ENCODE data around the gene WNK1. TPM values are rescaled to one million over a fixed set of nuclear protein-coding genes. Genes with fewer than 3 reads are reported as not detected.
A peak's percentile ranks its signal among the peaks of the same experiment; 100 is the strongest.
"Not testable (repeated sequence)": the region's sequence is repeated elsewhere in the genome, so short reads cannot be mapped to it uniquely, and the experiment has no call there.

The WNK1 gene
- total and polyA plus RNA-seq, 12 donors: 14.2 to 315 (median 123) TPM

DNA sequence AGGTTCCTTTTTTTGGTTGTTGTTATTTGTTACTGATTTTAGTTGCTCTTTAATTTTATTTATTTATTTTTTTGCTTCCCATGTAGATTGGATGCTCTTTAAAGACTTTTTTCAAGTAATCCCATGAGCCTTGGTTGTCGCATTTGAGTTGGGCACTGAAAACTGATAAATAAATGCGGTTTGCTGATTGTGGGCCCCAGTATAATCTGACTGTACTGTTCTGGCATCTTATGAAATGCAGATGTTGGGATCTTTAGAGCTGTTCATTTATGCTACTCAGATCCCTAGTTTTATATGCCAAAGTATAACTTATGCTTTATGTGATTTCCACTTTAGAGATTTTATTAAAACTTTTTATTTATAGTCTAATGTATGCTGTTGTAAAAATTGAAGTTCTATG, 33.3 kb downstream of the WNK1 start:
- peaks cover 0 to 5% (median 0%) of the 10 kb centered on the region in 3 donors for H3K9me3 ChIP-seq (replicated peaks in 1 of 3)
- DNase-seq: no peak
- H3K4me1 ChIP-seq (replicated peaks in 1 of 2): peaks cover 13 to 55% of the 10 kb centered on the region in 2 donors
- no peaks in the 10 kb centered on the region for H3K36me3 ChIP-seq (replicated peaks in 1 of 2)
- WGBS, 4 donors: 94 to 100% (median 96%) methylated on average over 2 of the region's 2 CpGs
- TF ChIP-seq, protein P1, sequence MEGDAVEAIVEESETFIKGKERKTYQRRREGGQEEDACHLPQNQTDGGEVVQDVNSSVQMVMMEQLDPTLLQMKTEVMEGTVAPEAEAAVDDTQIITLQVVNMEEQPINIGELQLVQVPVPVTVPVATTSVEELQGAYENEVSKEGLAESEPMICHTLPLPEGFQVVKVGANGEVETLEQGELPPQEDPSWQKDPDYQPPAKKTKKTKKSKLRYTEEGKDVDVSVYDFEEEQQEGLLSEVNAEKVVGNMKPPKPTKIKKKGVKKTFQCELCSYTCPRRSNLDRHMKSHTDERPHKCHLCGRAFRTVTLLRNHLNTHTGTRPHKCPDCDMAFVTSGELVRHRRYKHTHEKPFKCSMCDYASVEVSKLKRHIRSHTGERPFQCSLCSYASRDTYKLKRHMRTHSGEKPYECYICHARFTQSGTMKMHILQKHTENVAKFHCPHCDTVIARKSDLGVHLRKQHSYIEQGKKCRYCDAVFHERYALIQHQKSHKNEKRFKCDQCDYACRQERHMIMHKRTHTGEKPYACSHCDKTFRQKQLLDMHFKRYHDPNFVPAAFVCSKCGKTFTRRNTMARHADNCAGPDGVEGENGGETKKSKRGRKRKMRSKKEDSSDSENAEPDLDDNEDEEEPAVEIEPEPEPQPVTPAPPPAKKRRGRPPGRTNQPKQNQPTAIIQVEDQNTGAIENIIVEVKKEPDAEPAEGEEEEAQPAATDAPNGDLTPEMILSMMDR (IDR thresholded peaks at IDR 0.05): no peak
- no peak for TF ChIP-seq POLR2A (IDR thresholded peaks at IDR 0.05)
- intact Hi-C loops (cut with DNase I): no loop called here
- no peaks in the 10 kb centered on the region for H3K27me3 ChIP-seq
- no peak overlapping the region for H3K27ac ChIP-seq
- no peak overlapping the region for H3K4me3 ChIP-seq

DNA sequence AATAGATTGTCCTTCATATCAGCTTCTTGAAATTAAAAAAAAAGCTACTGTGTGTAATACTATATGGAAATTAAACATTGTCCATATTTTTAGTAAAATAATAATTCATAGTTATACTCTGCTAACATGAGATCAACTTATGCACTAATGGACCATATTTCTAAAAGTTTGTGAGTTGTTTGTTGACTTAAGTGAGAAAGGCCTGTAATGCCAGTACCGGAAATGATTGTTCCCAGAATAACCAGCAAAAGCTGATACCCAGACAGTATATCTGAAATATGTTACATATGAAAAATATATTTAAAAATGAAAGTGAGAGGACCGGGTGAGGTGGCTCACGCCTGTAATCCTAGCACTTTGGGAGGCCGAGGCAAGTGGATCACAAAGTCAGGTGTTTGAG, 35.9 kb downstream of the WNK1 start:
- H3K27me3 ChIP-seq: no peaks in the 10 kb centered on the region
- WGBS, 4 donors: 93 to 96% (median 95%) methylated on average over 4 of the region's 4 CpGs
- H3K9me3 ChIP-seq (replicated peaks in 1 of 3): peaks cover 0 to 5% (median 0%) of the 10 kb centered on the region in 3 donors
- DNase-seq: no peak
- TF ChIP-seq, protein P1 (IDR thresholded peaks at IDR 0.05): no peak
- TF ChIP-seq POLR2A (IDR thresholded peaks at IDR 0.05): no peak
- peaks cover 3 to 46% of the 10 kb centered on the region in 2 donors for H3K4me1 ChIP-seq (replicated peaks in 1 of 2)
- intact Hi-C loops (cut with DNase I): no loop called here
- no peaks in the 10 kb centered on the region for H3K36me3 ChIP-seq (replicated peaks in 1 of 2)
- no peak overlapping the region for H3K27ac ChIP-seq
- H3K4me3 ChIP-seq: no peak overlapping the region

DNA sequence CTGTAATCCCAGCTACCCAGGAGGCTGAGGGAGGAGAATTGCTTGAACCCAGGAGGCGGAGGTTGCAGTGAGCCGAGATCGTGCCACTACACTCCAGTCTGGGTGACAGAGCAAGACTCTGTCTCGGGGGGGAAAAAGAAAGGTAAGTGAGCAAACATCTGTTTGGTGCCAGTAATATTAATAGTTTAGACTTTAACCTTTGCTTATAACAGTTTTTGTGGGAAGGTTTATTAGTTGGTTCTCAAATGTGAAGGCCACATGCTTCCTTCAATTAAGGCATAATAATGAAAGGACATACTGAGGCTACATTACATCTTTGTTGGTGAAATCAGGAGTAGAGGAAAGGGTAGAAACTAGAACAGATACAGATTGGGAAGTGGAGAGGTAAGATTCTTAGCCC, 36.4 kb downstream of the WNK1 start:
- 84 to 96% (median 94%) methylated on average over 4 of the region's 4 CpGs for WGBS, 4 donors
- H3K27ac ChIP-seq; intact Hi-C loops (cut with DNase I); H3K27me3 ChIP-seq; H3K4me3 ChIP-seq; DNase-seq; H3K36me3 ChIP-seq (replicated peaks in 1 of 2); H3K9me3 ChIP-seq (replicated peaks in 1 of 3): not testable (repeated sequence)
- H3K4me1 ChIP-seq (replicated peaks in 1 of 2): peaks cover 3 to 51% of the 10 kb centered on the region in 2 donors

DNA sequence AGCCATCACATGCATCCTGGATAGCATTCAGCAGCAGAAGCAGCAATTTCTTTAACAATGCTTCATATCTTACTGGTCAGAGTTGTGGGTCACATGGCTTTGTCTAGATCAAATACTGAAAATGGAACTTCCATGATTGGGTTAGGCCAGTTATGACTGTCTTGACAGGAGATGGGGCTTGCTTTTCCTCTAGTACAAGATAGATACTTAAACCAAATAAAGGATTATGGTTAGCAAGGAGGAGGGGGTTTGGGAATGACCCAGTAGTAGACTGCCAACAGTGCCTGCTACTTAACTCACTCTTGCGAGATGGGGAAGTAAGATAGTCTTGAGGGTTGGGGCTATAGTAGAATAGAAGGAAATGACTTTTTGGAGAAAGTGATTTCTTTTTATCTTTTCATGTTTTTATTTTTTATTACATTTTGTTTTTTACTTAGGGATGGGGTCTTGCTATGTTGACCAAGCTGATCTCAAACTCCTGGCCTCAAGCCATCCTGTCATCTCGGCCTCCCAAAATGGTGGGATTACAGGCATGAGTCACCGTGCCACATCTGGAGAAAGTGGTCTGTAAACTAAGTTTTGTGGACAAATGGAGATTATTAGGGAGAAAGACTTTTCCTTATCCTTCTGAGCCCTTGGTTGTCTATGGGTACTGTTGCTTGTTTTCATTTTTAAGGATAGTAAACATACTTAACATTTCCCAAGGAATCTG, 37.6 kb downstream of the WNK1 start:
- Histone ChIP-seq H3K4me1 (replicated peaks in 1 of 2) (peaks cover 3 to 54% of the 10 kb centered on the region in 2 donors), H3K9me3 (replicated peaks in 1 of 3) (peaks cover 0 to 5% (median 0%) of the 10 kb centered on the region in 3 donors), H3K27me3 (no peaks in the 10 kb centered on the region), H3K27ac (peak overlapping the region in 1 of 5 donors; percentile 14), H3K4me3 (no peak overlapping the region), H3K36me3 (replicated peaks in 1 of 2) (no peaks in the 10 kb centered on the region)
- TF ChIP-seq POLR2A (IDR thresholded peaks at IDR 0.05): no peak
- TF ChIP-seq, protein P1 (IDR thresholded peaks at IDR 0.05): no peak
- intact Hi-C loops (cut with DNase I): no loop called here
- 67 to 83% (median 79%) methylated on average over 3 of the region's 3 CpGs for WGBS, 4 donors
- no peak for DNase-seq

DNA sequence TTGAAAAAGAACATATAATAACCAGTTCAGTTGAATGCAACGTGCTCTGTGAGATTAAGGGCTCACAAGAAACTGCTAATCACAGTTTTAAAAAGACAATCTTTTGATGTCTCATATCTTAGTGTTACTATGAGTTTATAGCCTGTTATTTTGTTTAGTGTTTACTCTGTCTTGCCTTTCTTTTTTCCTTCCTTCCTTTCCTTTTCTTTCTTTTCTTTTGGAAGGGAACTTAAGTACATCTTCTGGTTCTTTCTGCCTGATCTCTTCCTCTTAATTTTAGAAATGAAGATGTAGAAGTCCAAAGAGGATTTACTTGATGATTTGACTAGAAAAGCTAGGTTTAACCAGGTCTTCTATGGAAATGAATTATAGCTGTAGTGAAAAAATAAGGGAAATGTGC, 38.2 kb downstream of the WNK1 start:
- no peak for DNase-seq
- Histone ChIP-seq H3K27ac (no peak overlapping the region), H3K4me1 (replicated peaks in 1 of 2) (peaks cover 3 to 59% of the 10 kb centered on the region in 2 donors), H3K9me3 (replicated peaks in 1 of 3) (peaks cover 0 to 5% (median 0%) of the 10 kb centered on the region in 3 donors), H3K4me3 (no peak overlapping the region), H3K27me3 (no peaks in the 10 kb centered on the region), H3K36me3 (replicated peaks in 1 of 2) (no peaks in the 10 kb centered on the region)
- no peak for TF ChIP-seq POLR2A (IDR thresholded peaks at IDR 0.05)
- TF ChIP-seq, protein P1 (IDR thresholded peaks at IDR 0.05): no peak
- intact Hi-C loops (cut with DNase I): no loop called here
- 64 to 87% (median 82%) methylated on average over 1 of the region's 1 CpG for WGBS, 4 donors

Data from adrenal gland (tissue), 12 donors.